ENCODE measurements around the gene GSPT2. TPM values are rescaled to one million over a fixed set of nuclear protein-coding genes. Genes with fewer than 3 reads are reported as not detected.
"Not testable (repeated sequence)": the region's sequence is repeated elsewhere in the genome, so short reads cannot be mapped to it uniquely, and the experiment has no call there.

GSPT2 gene
- 8.6 TPM for polyA plus RNA-seq (ENCODE audit: insufficient read length)

- peak; percentile 73 for DNase-seq
These were observed at the start of gene GSPT2 for GRCh38 chrX:51743179-51743957. Gene GSPT2, plus strand, starts transcription at chrX:51743442. Its CDS starts 185 bp downstream, at chrX:51743627.

DNA sequence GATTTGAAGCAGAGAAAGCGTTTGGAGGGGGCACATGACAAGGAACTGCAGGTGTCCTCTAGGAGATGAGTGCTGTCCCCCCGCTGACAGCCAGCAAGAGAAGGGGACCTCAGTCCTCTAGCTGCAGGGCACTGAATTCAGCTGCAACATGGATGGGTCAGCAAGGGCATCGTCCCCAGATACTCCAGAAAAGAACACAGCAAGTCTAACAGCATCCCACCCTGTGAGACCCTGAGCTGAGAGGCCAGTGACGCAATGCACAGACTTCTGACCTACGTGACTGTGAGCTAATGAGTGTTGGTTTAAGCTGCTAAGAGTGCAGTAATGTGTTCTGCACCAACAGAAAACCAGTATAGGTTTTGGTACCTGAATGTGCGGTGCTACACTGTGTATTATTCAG, 49.0 kb upstream of the GSPT2 start:
- no peak for DNase-seq

DNA sequence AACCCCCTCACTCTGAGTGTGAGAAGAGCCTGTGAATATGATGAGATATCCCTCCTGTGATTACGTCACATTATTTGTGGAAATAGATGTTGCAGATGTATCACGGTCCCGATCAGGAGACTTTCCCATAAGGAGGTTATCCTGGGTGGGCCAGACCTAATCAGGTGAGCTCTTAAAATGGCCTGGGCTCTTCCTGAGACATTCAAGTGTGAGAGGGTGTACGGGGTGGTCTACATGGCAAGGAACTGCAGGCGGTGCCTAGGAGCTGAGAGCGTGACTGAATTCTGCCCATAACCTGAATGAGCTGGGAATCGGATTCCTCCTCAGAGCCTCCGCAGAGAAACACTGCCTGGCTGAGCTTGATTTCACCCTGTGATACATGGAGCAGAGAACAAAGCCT, 45.8 kb upstream of the GSPT2 start:
- DNase-seq, result no peak

GRCh38 chrX:51710277-51711164, 32.7 kb upstream of the GSPT2 start, which contains the start of gene CENPVL1:
Gene CENPVL1, plus strand, starts transcription at chrX:51710512. Its CDS starts 0 bp downstream, at chrX:51710512.
- not testable (repeated sequence) for DNase-seq

- DNase-seq, result not testable (repeated sequence)
These were observed 30.1 kb upstream of the GSPT2 start for GRCh38 chrX:51712943-51713647.

DNA sequence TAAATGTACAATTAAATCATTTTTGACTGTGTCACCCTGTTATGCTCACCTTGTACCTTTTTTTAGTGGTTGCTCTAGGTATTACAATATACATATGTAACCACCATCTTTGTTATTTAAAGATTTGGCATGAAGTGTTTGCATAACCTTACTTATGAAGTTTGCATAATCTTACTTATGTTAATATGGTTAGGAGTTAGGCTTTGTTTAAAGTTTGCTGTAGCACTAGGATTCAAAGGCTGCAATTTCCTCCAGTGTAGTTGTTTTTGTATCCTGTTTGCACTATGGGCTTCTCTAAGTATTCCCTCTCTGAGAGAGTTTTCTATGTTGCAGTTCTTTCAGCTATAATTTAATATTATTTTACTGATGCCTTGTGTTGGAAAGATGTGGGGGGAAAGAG, 15.0 kb upstream of the GSPT2 start:
- no peak for DNase-seq

DNA sequence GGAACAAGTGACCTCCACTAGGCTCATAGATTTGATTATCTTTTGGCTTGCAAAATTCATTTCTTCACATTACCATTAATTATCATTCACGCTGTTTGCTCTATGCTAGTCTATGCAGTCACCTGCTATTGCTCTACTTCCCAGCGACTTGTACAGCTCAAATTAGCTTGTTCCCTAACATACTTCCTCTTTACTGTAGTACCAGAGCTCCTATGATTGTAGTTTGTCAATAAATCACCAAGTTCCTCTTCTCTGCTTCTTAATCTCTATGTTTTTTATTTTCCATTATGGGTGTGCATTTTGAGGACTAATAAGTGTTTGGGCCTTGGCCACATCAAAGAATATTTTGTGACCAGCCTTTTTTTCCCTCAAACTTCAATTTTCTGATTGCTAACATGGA, 6.2 kb upstream of the GSPT2 start:
- no peak for DNase-seq

DNA sequence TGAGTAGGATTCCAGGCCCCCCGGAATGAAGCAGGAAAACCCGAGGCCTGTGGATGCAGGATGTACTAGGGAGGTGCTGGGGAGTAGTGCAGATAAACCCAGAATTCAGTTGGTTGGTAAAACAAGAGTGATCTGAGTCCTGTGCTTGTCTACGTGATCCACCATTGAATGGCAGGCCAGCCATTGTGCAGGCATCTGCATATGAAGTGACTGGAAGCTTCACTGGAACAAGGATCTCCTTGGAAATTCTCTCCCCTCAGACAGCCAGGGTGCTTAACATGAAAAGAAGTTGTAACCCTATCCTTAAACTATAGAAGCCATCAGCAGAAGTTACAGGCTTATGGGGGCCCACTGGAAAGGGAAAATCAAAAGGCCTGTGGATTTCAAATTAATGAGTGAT, 656 bp upstream of the GSPT2 start:
- DNase-seq, result no peak

DNA sequence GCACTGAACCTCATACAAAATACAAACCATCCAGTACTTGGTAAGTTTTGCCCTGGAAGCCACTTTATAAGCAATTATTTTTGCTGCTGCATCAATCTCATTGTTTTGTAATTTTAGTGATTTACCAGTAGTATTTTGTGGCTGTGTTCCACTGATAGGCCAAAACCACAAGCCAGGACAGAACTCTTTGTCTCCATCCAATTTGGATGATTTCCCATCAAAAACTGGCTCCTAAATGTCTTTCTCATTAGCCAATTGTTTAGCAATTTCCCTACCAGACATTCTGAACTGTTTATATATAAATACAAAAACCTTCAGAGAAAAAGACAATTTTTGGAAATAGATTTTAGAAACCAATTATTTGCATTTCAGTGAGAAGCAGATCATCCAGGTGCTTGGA, 4.4 kb downstream of the GSPT2 start:
- no peak for DNase-seq

DNA sequence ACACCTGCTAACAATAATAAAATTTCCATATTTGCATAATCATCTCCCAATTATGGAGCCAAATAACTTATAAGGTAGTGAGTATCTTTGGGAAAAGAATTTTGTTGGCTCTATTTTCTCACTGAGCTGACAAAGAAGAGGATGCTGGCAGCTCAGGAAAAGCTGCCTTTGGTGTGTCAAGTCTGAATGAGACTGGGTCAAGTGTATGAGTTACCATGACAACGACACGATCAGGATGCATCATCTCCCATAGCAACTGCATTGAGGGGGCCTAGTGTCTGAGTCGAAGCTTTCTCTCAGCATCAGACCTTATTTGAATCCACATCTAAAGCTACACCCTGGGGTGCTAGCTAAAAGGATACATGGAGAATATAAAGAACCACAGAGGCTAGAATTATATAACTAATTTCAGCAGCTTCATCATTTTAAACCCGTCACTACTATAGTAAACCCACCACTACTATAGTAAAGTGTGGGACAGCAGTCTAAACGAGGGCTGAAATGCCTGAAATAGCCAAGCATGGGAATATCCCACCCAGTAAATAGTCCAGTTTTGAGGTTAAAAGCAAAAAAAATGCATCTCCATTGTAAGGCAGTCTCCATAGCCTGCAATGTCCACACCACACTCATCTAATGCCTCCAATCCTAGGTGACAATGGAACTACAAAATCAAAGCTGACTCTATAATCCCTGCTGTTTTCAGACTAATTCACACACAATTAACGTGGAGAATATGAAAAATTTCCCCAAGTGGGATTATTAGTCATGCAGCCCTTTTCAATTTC, 16.0 kb downstream of the GSPT2 start:
- no peak for DNase-seq

GRCh38 chrX:51760657-51761056, 17.4 kb downstream of the GSPT2 start:
- DNase-seq, result no peak

DNA sequence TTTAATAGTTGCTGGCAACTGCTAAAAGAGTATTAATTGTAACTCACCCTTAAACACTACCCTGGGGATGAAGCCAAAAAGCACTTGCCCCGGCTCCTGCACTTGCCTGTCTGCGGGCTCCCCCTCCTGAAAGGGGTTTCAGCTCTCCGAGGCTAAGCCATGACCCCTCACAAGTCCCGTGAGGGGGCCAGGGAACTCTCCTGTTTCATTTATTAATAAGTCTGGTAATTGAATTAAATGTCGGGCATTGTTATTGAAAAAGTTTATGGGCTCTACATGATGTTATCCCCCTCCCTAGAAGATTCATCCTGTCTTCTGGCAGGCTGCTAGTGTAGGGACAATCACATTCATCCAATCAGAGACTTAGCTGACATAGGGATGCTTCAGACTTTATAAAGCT, 23.3 kb downstream of the GSPT2 start:
- no peak for DNase-seq

- DNase-seq, result no peak
These were observed 33.6 kb downstream of the GSPT2 start for GRCh38 chrX:51776851-51777250.

- DNase-seq, result no peak
These were observed 36.1 kb downstream of the GSPT2 start for GRCh38 chrX:51779306-51779705.

- no peak for DNase-seq
These were observed 51.9 kb downstream of the GSPT2 start for GRCh38 chrX:51795136-51795535.

Other genes starting within 250 kb of the GSPT2 start
- gene NUDT11, start 246.8 kb upstream of the GSPT2 start, polyA plus RNA-seq (ENCODE audit: insufficient read length), result 4.4 TPM
- 0.10 TPM for gene CENPVL3, start 124.5 kb upstream of the GSPT2 start, polyA plus RNA-seq (ENCODE audit: insufficient read length)
- not detected for gene CENPVL2, start 60.6 kb upstream of the GSPT2 start, polyA plus RNA-seq (ENCODE audit: insufficient read length)
- gene CENPVL1, start 32.9 kb upstream of the GSPT2 start, polyA plus RNA-seq (ENCODE audit: insufficient read length), result not detected
- 279 TPM for gene MAGED1, start 150.2 kb downstream of the GSPT2 start, polyA plus RNA-seq (ENCODE audit: insufficient read length)